ENCODE data around the gene HTN1. TPM values are rescaled to one million over a fixed set of nuclear protein-coding genes. Genes with fewer than 3 reads are reported as not detected.
"Not testable (repeated sequence)": the region's sequence is repeated elsewhere in the genome, so short reads cannot be mapped to it uniquely, and the experiment has no call there.

Gene HTN1
- total RNA-seq: not detected

GRCh38 chr4:70050138-70050537, at the start of gene HTN1:
Gene HTN1 (plus strand): TSS chr4:70050438. CDS start chr4:70053077, 2,639 bp downstream.
- DNase-seq; ATAC-seq; H3K4me1 Mint-ChIP-seq (ENCODE audit: low read depth); H3K36me3 Mint-ChIP-seq (ENCODE audit: insufficient read depth); H3K4me3 Mint-ChIP-seq; H3K27me3 Mint-ChIP-seq (ENCODE audit: low read depth); H3K9me3 Mint-ChIP-seq: not testable (repeated sequence)

GRCh38 chr4:70000711-70001110, 49.5 kb upstream of the HTN1 start:
- Mint-ChIP-seq H3K36me3 (ENCODE audit: insufficient read depth) (no peaks in the 10 kb centered on the region), H3K4me3 (no peak overlapping the region), H3K4me1 (ENCODE audit: low read depth) (no peaks in the 10 kb centered on the region), H3K9me3 (no peaks in the 10 kb centered on the region), H3K27me3 (ENCODE audit: low read depth) (no peaks in the 10 kb centered on the region)
- ATAC-seq (no peak), DNase-seq (no peak)

GRCh38 chr4:70002507-70002906, 47.7 kb upstream of the HTN1 start:
- Mint-ChIP-seq H3K4me1 (ENCODE audit: low read depth) (no peaks in the 10 kb centered on the region), H3K36me3 (ENCODE audit: insufficient read depth) (no peaks in the 10 kb centered on the region), H3K27me3 (ENCODE audit: low read depth) (no peaks in the 10 kb centered on the region), H3K9me3 (peaks cover 3% of the 10 kb centered on the region), H3K4me3 (no peak overlapping the region)
- ATAC-seq (no peak), DNase-seq (no peak)

- ATAC-seq (no peak), DNase-seq (no peak)
- H3K36me3 Mint-ChIP-seq (ENCODE audit: insufficient read depth): no peaks in the 10 kb centered on the region
- no peaks in the 10 kb centered on the region for H3K27me3 Mint-ChIP-seq (ENCODE audit: low read depth)
- peaks cover 6% of the 10 kb centered on the region for H3K9me3 Mint-ChIP-seq
- no peaks in the 10 kb centered on the region for H3K4me1 Mint-ChIP-seq (ENCODE audit: low read depth)
- no peak overlapping the region for H3K4me3 Mint-ChIP-seq
These were observed 41.5 kb upstream of the HTN1 start for GRCh38 chr4:70008771-70009170.

GRCh38 chr4:70019006-70019405, 31.2 kb upstream of the HTN1 start:
- not testable (repeated sequence) for H3K27me3 Mint-ChIP-seq (ENCODE audit: low read depth); H3K4me3 Mint-ChIP-seq; DNase-seq; H3K36me3 Mint-ChIP-seq (ENCODE audit: insufficient read depth); ATAC-seq; H3K4me1 Mint-ChIP-seq (ENCODE audit: low read depth); H3K9me3 Mint-ChIP-seq

- ATAC-seq: no peak
- H3K27me3 Mint-ChIP-seq (ENCODE audit: low read depth): no peaks in the 10 kb centered on the region
- H3K36me3 Mint-ChIP-seq (ENCODE audit: insufficient read depth): no peaks in the 10 kb centered on the region
- no peak for DNase-seq
- H3K4me1 Mint-ChIP-seq (ENCODE audit: low read depth): no peaks in the 10 kb centered on the region
- H3K4me3 Mint-ChIP-seq: no peak overlapping the region
- H3K9me3 Mint-ChIP-seq: peaks cover 6% of the 10 kb centered on the region
These were observed 27.0 kb upstream of the HTN1 start for GRCh38 chr4:70023218-70023617.

GRCh38 chr4:70027011-70027410, 23.2 kb upstream of the HTN1 start:
- Mint-ChIP-seq H3K36me3 (ENCODE audit: insufficient read depth) (no peaks in the 10 kb centered on the region), H3K27me3 (ENCODE audit: low read depth) (no peaks in the 10 kb centered on the region), H3K4me3 (no peak overlapping the region), H3K9me3 (peaks cover 6% of the 10 kb centered on the region), H3K4me1 (ENCODE audit: low read depth) (no peaks in the 10 kb centered on the region)
- DNase-seq (no peak), ATAC-seq (no peak)

- H3K9me3 Mint-ChIP-seq, ATAC-seq, H3K4me3 Mint-ChIP-seq: not testable (repeated sequence)
These were observed 22.1 kb upstream of the HTN1 start, which contains the start of gene HTN3 for GRCh38 chr4:70028159-70028558. Gene HTN3 (plus strand): TSS chr4:70028459. CDS start chr4:70030741, 2,282 bp downstream.

GRCh38 chr4:70037559-70037958, 12.7 kb upstream of the HTN1 start:
- not testable (repeated sequence) for H3K27me3 Mint-ChIP-seq (ENCODE audit: low read depth); H3K4me1 Mint-ChIP-seq (ENCODE audit: low read depth); ATAC-seq; H3K9me3 Mint-ChIP-seq; H3K36me3 Mint-ChIP-seq (ENCODE audit: insufficient read depth); DNase-seq; H3K4me3 Mint-ChIP-seq

More at GRCh38 chr4:70028159-70028558, 22.1 kb upstream of the HTN1 start, which contains the start of gene HTN3:
- not testable (repeated sequence) for H3K4me1 Mint-ChIP-seq (ENCODE audit: low read depth); H3K36me3 Mint-ChIP-seq (ENCODE audit: insufficient read depth); H3K27me3 Mint-ChIP-seq (ENCODE audit: low read depth); DNase-seq

GRCh38 chr4:70039928-70040327, 10.3 kb upstream of the HTN1 start:
- DNase-seq; H3K36me3 Mint-ChIP-seq (ENCODE audit: insufficient read depth); ATAC-seq; H3K27me3 Mint-ChIP-seq (ENCODE audit: low read depth); H3K9me3 Mint-ChIP-seq; H3K4me1 Mint-ChIP-seq (ENCODE audit: low read depth); H3K4me3 Mint-ChIP-seq: not testable (repeated sequence)

- H3K36me3 Mint-ChIP-seq (ENCODE audit: insufficient read depth): no peaks in the 10 kb centered on the region
- H3K9me3 Mint-ChIP-seq: peaks cover 9% of the 10 kb centered on the region
- ATAC-seq (no peak), DNase-seq (no peak)
- H3K27me3 Mint-ChIP-seq (ENCODE audit: low read depth): no peaks in the 10 kb centered on the region
- H3K4me3 Mint-ChIP-seq: no peak overlapping the region
- H3K4me1 Mint-ChIP-seq (ENCODE audit: low read depth): no peaks in the 10 kb centered on the region
These were observed 8.5 kb upstream of the HTN1 start for GRCh38 chr4:70041652-70042286.

- H3K4me1 Mint-ChIP-seq (ENCODE audit: low read depth); ATAC-seq; DNase-seq; H3K4me3 Mint-ChIP-seq; H3K27me3 Mint-ChIP-seq (ENCODE audit: low read depth); H3K36me3 Mint-ChIP-seq (ENCODE audit: insufficient read depth); H3K9me3 Mint-ChIP-seq: not testable (repeated sequence)
These were observed 6.3 kb downstream of the HTN1 start for GRCh38 chr4:70056534-70056933.

GRCh38 chr4:70057651-70058050, 7.4 kb downstream of the HTN1 start:
- DNase-seq (no peak), ATAC-seq (no peak)
- H3K9me3 Mint-ChIP-seq: peaks cover 3% of the 10 kb centered on the region
- H3K4me3 Mint-ChIP-seq: no peak overlapping the region
- no peaks in the 10 kb centered on the region for H3K4me1 Mint-ChIP-seq (ENCODE audit: low read depth)
- H3K27me3 Mint-ChIP-seq (ENCODE audit: low read depth): no peaks in the 10 kb centered on the region
- no peaks in the 10 kb centered on the region for H3K36me3 Mint-ChIP-seq (ENCODE audit: insufficient read depth)

- DNase-seq (no peak), ATAC-seq (no peak)
- H3K27me3 Mint-ChIP-seq (ENCODE audit: low read depth): no peaks in the 10 kb centered on the region
- H3K9me3 Mint-ChIP-seq: no peaks in the 10 kb centered on the region
- no peaks in the 10 kb centered on the region for H3K4me1 Mint-ChIP-seq (ENCODE audit: low read depth)
- no peaks in the 10 kb centered on the region for H3K36me3 Mint-ChIP-seq (ENCODE audit: insufficient read depth)
- H3K4me3 Mint-ChIP-seq: no peak overlapping the region
These were observed 8.9 kb downstream of the HTN1 start for GRCh38 chr4:70059149-70059548.

- DNase-seq: no peak
- Mint-ChIP-seq H3K4me3 (no peak overlapping the region), H3K4me1 (ENCODE audit: low read depth) (no peaks in the 10 kb centered on the region), H3K9me3 (no peaks in the 10 kb centered on the region), H3K27me3 (ENCODE audit: low read depth) (no peaks in the 10 kb centered on the region), H3K36me3 (ENCODE audit: insufficient read depth) (no peaks in the 10 kb centered on the region)
- ATAC-seq: no peak
These were observed 11.8 kb downstream of the HTN1 start for GRCh38 chr4:70062000-70062399.

Measured in activated T-cell treated with anti-CD3 and anti-CD28 coated beads, Interleukin-2, amount 50 U/mL, for 4 hours (primary cell).